Right renal cortex interstitium (tissue), 3 donors: ENCODE results near the gene TMPRSS7. TPM values are rescaled to one million over a fixed set of nuclear protein-coding genes. Genes with fewer than 3 reads are reported as not detected.

ENCODE experiments used
- DNase-seq, 3 donors: peaks; one replicate each; pipeline ENCODE4 v3.0.0-alpha.2; 2013; ENCODE audit warnings: low read depth in 3 of 3, low spot score in 2 of 3
- polyA plus RNA-seq, 3 donors: library from polyadenylated mRNA; unstranded; fragments of 120-200 nt; gene quantifications; one replicate each; pipeline ENCODE4 v1.2.1, GENCODE V29; 2013; ENCODE audit not compliant: insufficient read length in 3 of 3

The TMPRSS7 gene
- not detected for polyA plus RNA-seq

- no peak for DNase-seq
Measured at GRCh38 chr3:112034436-112034835, at the start of gene TMPRSS7. TSS of gene TMPRSS7 (plus strand) at chr3:112034736. CDS start at chr3:112034846, 110 bp downstream.

- DNase-seq: no peak
Measured at GRCh38 chr3:111986800-111987199, 47.7 kb upstream of the TMPRSS7 start.

- DNase-seq: no peak
Measured at GRCh38 chr3:111989061-111989678, 45.4 kb upstream of the TMPRSS7 start.

GRCh38 chr3:111993038-111993437 is 41.5 kb upstream of the TMPRSS7 start:
- no peak for DNase-seq

- DNase-seq: no peak
Measured at GRCh38 chr3:111998636-111999483, 35.7 kb upstream of the TMPRSS7 start, which contains the start of gene TAGLN3. TSS of gene TAGLN3 (plus strand) at chr3:111998922. CDS start at chr3:111999423, 501 bp downstream.

GRCh38 chr3:111999484-112000324 is 34.8 kb upstream of the TMPRSS7 start:
- no peak for DNase-seq

- DNase-seq: no peak
Measured at GRCh38 chr3:112000367-112000771, 34.2 kb upstream of the TMPRSS7 start.

GRCh38 chr3:112000966-112001365 is 33.6 kb upstream of the TMPRSS7 start:
- no peak for DNase-seq

GRCh38 chr3:112001526-112001925 is 33.0 kb upstream of the TMPRSS7 start:
- no peak for DNase-seq

- DNase-seq: no peak
Measured at GRCh38 chr3:112002096-112002971, 32.2 kb upstream of the TMPRSS7 start.

- no peak for DNase-seq
Measured at GRCh38 chr3:112003321-112004080, 31.0 kb upstream of the TMPRSS7 start.

- DNase-seq: no peak
Measured at GRCh38 chr3:112004187-112004586, 30.3 kb upstream of the TMPRSS7 start.

- no peak for DNase-seq
Measured at GRCh38 chr3:112004669-112005068, 29.9 kb upstream of the TMPRSS7 start.

GRCh38 chr3:112005091-112005672 is 29.4 kb upstream of the TMPRSS7 start:
- DNase-seq: no peak

GRCh38 chr3:112007633-112008032 is 26.9 kb upstream of the TMPRSS7 start:
- DNase-seq: no peak

GRCh38 chr3:112009670-112010069 is 24.9 kb upstream of the TMPRSS7 start:
- no peak for DNase-seq

GRCh38 chr3:112010636-112011035 is 23.9 kb upstream of the TMPRSS7 start:
- no peak for DNase-seq

GRCh38 chr3:112011376-112011940 is 23.1 kb upstream of the TMPRSS7 start:
- DNase-seq: no peak
